ENCODE data around the gene MRPL54. TPM values are rescaled to one million over a fixed set of nuclear protein-coding genes. Genes with fewer than 3 reads are reported as not detected.
"Not testable (repeated sequence)": the region's sequence is repeated elsewhere in the genome, so short reads cannot be mapped to it uniquely, and the experiment has no call there.

MRPL54 gene
- polyA plus RNA-seq, 1 donor from 2014 or later, result 74.7 TPM

DNA sequence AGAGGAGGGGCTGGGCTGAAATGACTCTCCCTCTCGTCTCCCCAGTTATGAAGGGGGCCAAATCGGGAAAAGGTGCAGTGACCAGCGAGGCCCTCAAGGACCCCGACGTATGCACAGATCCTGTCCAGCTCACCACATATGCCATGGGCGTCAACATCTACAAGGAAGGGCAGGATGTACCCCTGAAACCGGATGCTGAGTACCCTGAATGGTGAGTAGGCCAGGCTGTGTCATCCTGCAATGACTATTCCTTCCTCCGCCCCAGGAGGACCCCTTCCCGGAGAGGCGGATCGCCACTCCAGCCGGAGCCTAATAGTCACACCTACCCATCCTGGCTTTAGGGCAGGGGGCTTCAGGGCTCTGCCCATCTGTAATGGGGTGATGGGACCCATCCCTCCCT is 2.6 kb downstream of the MRPL54 start:
- Histone ChIP-seq H3K9me3 (ENCODE audit: low read length) (no peaks in the 10 kb centered on the region), H4K20me1 (ENCODE audit: insufficient read depth) (no peaks in the 10 kb centered on the region), H3K9me2 (ENCODE audit: insufficient read depth, low read length) (no peaks in the 10 kb centered on the region), H3K4me3 (ENCODE audit: low read length) (no peak overlapping the region), H2AFZ (ENCODE audit: low read depth, low read length) (no peak overlapping the region), H3K27me3 (ENCODE audit: insufficient read depth, low read depth, low read length) (no peaks in the 10 kb centered on the region), H3K4me2 (ENCODE audit: low read length) (no peak overlapping the region), H3K79me2 (replicated peaks; ENCODE audit: insufficient read depth, low read length) (peaks cover 7% of the 10 kb centered on the region), H3K9ac (ENCODE audit: low read length) (no peak overlapping the region), H3K27ac (ENCODE audit: low read length) (no peak overlapping the region), H3F3A (ENCODE audit: insufficient read depth, low read length, poor library complexity, severe bottlenecking) (no peaks in the 10 kb centered on the region), H3K36me3 (ENCODE audit: insufficient read depth, low read length) (no peaks in the 10 kb centered on the region)
- TF ChIP-seq RAD21 (conservative IDR thresholded peaks at IDR 0.05), result no peak

DNA sequence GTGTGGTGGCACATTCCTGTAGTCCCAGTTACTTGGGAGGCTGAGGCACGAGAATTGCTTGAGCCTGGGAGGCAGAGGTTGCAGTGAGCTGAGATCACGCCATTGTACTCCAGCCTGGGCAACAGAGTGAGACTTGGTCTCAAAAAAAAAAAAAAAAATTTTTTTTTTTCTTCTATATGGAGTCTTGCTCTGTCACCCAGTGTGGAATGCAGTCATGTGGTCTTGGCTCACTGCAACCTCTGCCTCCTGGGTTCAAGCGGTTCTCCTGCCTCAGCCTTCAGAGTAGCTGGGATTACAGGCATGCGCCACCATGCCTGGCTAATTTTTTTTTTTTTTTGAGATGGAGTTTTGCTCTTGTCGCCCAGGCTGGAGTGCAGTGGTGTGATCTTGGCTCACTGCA is 3.3 kb downstream of the MRPL54 start:
- not testable (repeated sequence) for H3K36me3 ChIP-seq (ENCODE audit: insufficient read depth, low read length); H2AFZ ChIP-seq (ENCODE audit: low read depth, low read length); H3K9me3 ChIP-seq (ENCODE audit: low read length); H3K4me2 ChIP-seq (ENCODE audit: low read length); H3K27ac ChIP-seq (ENCODE audit: low read length); H3K9ac ChIP-seq (ENCODE audit: low read length); H3F3A ChIP-seq (ENCODE audit: insufficient read depth, low read length, poor library complexity, severe bottlenecking); H3K27me3 ChIP-seq (ENCODE audit: insufficient read depth, low read depth, low read length); H4K20me1 ChIP-seq (ENCODE audit: insufficient read depth); H3K4me3 ChIP-seq (ENCODE audit: low read length); H3K79me2 ChIP-seq (replicated peaks; ENCODE audit: insufficient read depth, low read length); H3K9me2 ChIP-seq (ENCODE audit: insufficient read depth, low read length)

DNA sequence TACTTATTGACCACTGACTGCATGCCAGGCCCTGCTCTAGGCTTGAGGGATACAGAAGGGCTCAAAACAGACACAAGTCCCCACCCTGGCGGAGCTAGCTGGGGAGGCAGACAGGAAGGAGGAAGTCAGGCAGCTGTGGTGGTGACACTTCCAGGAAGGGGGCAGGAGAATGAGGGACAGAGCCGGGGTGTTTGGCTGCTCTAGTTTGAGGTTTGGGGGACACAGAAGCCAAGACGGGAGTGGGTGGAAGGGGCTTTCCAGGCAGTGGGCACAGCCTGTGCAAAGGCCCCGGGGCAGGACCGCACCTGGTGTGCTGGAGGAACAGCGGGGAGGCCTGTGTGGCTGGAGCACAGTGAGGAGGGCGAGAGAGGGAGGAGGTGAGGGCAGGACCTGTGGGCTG is 4.0 kb downstream of the MRPL54 start:
- no peak overlapping the region for H2AFZ ChIP-seq (ENCODE audit: low read depth, low read length)
- no peak overlapping the region for H3K4me3 ChIP-seq (ENCODE audit: low read length)
- H3K9me2 ChIP-seq (ENCODE audit: insufficient read depth, low read length), result no peaks in the 10 kb centered on the region
- H3K4me2 ChIP-seq (ENCODE audit: low read length), result no peak overlapping the region
- H3K79me2 ChIP-seq (replicated peaks; ENCODE audit: insufficient read depth, low read length), result no peaks in the 10 kb centered on the region
- H3K27me3 ChIP-seq (ENCODE audit: insufficient read depth, low read depth, low read length), result no peaks in the 10 kb centered on the region
- TF ChIP-seq SMC3 (conservative IDR thresholded peaks at IDR 0.05; ENCODE audit: poor library complexity) (no peak), POLR2AphosphoS5 (IDR thresholded peaks at IDR 0.05) (no peak), RAD21 (conservative IDR thresholded peaks at IDR 0.05) (no peak), TAF1 (IDR thresholded peaks at IDR 0.05; ENCODE audit: low read depth) (no peak), EP300 (conservative IDR thresholded peaks at IDR 0.05; ENCODE audit: poor library complexity, severe bottlenecking) (no peak), EZH2 (IDR thresholded peaks at IDR 0.05; ENCODE audit: borderline replicate concordance, insufficient read depth, low read length, poor library complexity, severe bottlenecking) (no peak), MXI1 (conservative IDR thresholded peaks at IDR 0.05; ENCODE audit: poor library complexity, severe bottlenecking) (no peak)
- TF ChIP-seq, protein P1, sequence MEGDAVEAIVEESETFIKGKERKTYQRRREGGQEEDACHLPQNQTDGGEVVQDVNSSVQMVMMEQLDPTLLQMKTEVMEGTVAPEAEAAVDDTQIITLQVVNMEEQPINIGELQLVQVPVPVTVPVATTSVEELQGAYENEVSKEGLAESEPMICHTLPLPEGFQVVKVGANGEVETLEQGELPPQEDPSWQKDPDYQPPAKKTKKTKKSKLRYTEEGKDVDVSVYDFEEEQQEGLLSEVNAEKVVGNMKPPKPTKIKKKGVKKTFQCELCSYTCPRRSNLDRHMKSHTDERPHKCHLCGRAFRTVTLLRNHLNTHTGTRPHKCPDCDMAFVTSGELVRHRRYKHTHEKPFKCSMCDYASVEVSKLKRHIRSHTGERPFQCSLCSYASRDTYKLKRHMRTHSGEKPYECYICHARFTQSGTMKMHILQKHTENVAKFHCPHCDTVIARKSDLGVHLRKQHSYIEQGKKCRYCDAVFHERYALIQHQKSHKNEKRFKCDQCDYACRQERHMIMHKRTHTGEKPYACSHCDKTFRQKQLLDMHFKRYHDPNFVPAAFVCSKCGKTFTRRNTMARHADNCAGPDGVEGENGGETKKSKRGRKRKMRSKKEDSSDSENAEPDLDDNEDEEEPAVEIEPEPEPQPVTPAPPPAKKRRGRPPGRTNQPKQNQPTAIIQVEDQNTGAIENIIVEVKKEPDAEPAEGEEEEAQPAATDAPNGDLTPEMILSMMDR (IDR thresholded peaks at IDR 0.05; ENCODE audit: poor library complexity, severe bottlenecking), result no peak
- TF ChIP-seq, protein P2, sequence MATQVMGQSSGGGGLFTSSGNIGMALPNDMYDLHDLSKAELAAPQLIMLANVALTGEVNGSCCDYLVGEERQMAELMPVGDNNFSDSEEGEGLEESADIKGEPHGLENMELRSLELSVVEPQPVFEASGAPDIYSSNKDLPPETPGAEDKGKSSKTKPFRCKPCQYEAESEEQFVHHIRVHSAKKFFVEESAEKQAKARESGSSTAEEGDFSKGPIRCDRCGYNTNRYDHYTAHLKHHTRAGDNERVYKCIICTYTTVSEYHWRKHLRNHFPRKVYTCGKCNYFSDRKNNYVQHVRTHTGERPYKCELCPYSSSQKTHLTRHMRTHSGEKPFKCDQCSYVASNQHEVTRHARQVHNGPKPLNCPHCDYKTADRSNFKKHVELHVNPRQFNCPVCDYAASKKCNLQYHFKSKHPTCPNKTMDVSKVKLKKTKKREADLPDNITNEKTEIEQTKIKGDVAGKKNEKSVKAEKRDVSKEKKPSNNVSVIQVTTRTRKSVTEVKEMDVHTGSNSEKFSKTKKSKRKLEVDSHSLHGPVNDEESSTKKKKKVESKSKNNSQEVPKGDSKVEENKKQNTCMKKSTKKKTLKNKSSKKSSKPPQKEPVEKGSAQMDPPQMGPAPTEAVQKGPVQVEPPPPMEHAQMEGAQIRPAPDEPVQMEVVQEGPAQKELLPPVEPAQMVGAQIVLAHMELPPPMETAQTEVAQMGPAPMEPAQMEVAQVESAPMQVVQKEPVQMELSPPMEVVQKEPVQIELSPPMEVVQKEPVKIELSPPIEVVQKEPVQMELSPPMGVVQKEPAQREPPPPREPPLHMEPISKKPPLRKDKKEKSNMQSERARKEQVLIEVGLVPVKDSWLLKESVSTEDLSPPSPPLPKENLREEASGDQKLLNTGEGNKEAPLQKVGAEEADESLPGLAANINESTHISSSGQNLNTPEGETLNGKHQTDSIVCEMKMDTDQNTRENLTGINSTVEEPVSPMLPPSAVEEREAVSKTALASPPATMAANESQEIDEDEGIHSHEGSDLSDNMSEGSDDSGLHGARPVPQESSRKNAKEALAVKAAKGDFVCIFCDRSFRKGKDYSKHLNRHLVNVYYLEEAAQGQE (IDR thresholded peaks at IDR 0.05; ENCODE audit: borderline replicate concordance), result no peak
- H3K36me3 ChIP-seq (ENCODE audit: insufficient read depth, low read length), result no peaks in the 10 kb centered on the region
- no peaks in the 10 kb centered on the region for H3F3A ChIP-seq (ENCODE audit: insufficient read depth, low read length, poor library complexity, severe bottlenecking)
- no peaks in the 10 kb centered on the region for H3K9me3 ChIP-seq (ENCODE audit: low read length)
- H4K20me1 ChIP-seq (ENCODE audit: insufficient read depth), result no peaks in the 10 kb centered on the region
- no peak overlapping the region for H3K27ac ChIP-seq (ENCODE audit: low read length)
- no peak overlapping the region for H3K9ac ChIP-seq (ENCODE audit: low read length)

All from neural cell (in vitro differentiated cells).